ENCODE data around the gene PADI1.

PADI1 gene

DNA sequence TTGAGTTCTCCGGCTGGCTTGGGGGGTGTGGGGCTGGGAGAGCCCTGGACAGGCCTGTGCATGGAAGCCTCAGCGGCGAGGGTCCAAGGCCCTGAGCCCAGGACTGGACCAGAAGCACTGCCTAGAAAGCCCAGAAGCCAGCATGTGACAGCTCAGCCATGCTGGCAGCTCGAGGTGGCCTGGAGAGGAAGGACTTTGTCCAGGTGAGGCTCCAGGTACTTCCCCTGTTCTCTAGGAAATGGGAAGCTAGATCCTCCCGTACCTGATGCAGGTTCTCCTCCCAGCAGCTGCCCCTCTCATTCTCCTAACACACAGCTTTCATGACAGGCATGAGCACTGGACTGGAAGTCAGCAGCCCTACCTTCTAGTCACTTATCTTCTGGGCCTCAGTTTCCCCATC, 50.4 kb downstream of the PADI1 start:
- Histone ChIP-seq H3K4me3 (ENCODE audit: low read length in 2 of 2) (no peak overlapping the region), H3K27me3 (ENCODE audit: control insufficient read depth in 2 of 2, insufficient read depth in 2 of 2, low read length in 2 of 2) (no peaks in the 10 kb centered on the region), H3K36me3 (ENCODE audit: control insufficient read depth in 2 of 2, insufficient read depth in 2 of 2, low read length in 2 of 2) (no peaks in the 10 kb centered on the region), H3K9ac (ENCODE audit: low read depth in 1 of 2, low read length in 2 of 2) (no peak overlapping the region), H3K27ac (ENCODE audit: low read depth in 2 of 2, low read length in 2 of 2) (no peak overlapping the region), H3K9me3 (ENCODE audit: control insufficient read depth in 2 of 2, low read length in 2 of 2) (no peaks in the 10 kb centered on the region), H3K4me1 (ENCODE audit: control insufficient read depth in 2 of 2, insufficient read depth in 2 of 2, low read length in 2 of 2) (peaks cover 6 to 24% of the 10 kb centered on the region in 2 donors)

DNA sequence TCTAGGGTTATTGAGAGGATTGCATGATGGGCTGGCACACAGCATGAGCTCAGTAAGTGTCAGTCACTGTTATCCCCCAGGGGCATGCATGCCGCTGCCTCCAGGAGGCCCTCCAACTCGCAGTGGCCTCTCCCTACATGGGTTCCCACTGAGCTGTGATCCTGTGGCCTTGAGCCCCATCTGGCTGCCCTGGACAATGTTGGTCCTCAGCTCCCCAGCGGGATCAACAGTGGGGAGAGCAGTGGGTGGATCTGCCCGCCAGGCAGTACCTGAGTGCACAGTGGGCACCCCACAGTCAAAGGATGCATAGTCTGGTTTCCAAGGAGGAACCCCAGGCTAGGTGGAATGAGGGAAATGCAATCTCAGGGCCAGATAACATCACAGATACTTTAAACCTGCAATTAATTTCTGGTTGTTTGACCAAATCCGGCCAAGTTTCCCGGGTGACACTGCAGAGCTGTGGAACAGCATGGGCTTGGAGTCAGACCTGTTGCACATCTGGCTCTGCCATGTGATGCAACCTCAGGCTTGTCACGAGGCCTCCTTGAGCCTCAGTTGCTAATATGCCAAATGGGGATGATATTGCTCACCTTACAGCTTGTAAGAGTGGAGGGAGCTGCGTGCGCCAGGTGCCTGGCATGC, 53.3 kb downstream of the PADI1 start:
- Histone ChIP-seq H3K9ac (ENCODE audit: low read depth in 1 of 2, low read length in 2 of 2) (no peak overlapping the region), H3K27ac (ENCODE audit: low read depth in 2 of 2, low read length in 2 of 2) (peak overlapping the region in 1 of 2 donors; percentile 35), H3K4me1 (ENCODE audit: control insufficient read depth in 2 of 2, insufficient read depth in 2 of 2, low read length in 2 of 2) (peaks cover 0 to 10% of the 10 kb centered on the region in 2 donors), H3K27me3 (ENCODE audit: control insufficient read depth in 2 of 2, insufficient read depth in 2 of 2, low read length in 2 of 2) (no peaks in the 10 kb centered on the region), H3K9me3 (ENCODE audit: control insufficient read depth in 2 of 2, low read length in 2 of 2) (no peaks in the 10 kb centered on the region), H3K36me3 (ENCODE audit: control insufficient read depth in 2 of 2, insufficient read depth in 2 of 2, low read length in 2 of 2) (no peaks in the 10 kb centered on the region), H3K4me3 (ENCODE audit: low read length in 2 of 2) (no peak overlapping the region)

DNA sequence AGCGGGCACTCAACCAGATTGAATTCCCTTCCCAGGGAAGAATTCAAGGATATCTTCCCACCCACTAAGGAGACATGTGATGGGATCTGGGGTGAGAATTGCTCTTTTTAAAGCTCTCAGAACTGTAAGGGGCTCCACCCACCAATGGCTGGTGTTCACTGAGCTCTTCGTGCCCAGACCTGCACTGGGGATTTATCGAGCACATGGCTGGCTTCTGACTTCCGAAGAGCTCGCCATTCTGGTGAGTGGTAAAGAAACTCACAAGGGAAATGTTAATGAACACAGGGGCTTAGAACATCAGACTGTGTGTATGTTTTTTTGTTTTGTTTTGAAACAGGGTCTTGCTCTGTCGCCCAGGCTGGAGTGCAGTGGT, 53.8 kb downstream of the PADI1 start:
- no peaks in the 10 kb centered on the region for H3K36me3 ChIP-seq (ENCODE audit: control insufficient read depth in 2 of 2, insufficient read depth in 2 of 2, low read length in 2 of 2)
- H3K4me1 ChIP-seq (ENCODE audit: control insufficient read depth in 2 of 2, insufficient read depth in 2 of 2, low read length in 2 of 2): peaks cover 0 to 10% of the 10 kb centered on the region in 2 donors
- no peaks in the 10 kb centered on the region for H3K27me3 ChIP-seq (ENCODE audit: control insufficient read depth in 2 of 2, insufficient read depth in 2 of 2, low read length in 2 of 2)
- H3K9ac ChIP-seq (ENCODE audit: low read depth in 1 of 2, low read length in 2 of 2): no peak overlapping the region
- peak overlapping the region in 1 of 2 donors; percentile 35 for H3K27ac ChIP-seq (ENCODE audit: low read depth in 2 of 2, low read length in 2 of 2)
- H3K9me3 ChIP-seq (ENCODE audit: control insufficient read depth in 2 of 2, low read length in 2 of 2): no peaks in the 10 kb centered on the region
- H3K4me3 ChIP-seq (ENCODE audit: low read length in 2 of 2): no peak overlapping the region

- H3K9me3 ChIP-seq (ENCODE audit: control insufficient read depth in 2 of 2, low read length in 2 of 2): no peaks in the 10 kb centered on the region
- H3K27me3 ChIP-seq (ENCODE audit: control insufficient read depth in 2 of 2, insufficient read depth in 2 of 2, low read length in 2 of 2): no peaks in the 10 kb centered on the region
- H3K9ac ChIP-seq (ENCODE audit: low read depth in 1 of 2, low read length in 2 of 2): no peak overlapping the region
- no peak overlapping the region for H3K27ac ChIP-seq (ENCODE audit: low read depth in 2 of 2, low read length in 2 of 2)
- H3K4me3 ChIP-seq (ENCODE audit: low read length in 2 of 2): no peak overlapping the region
- no peaks in the 10 kb centered on the region for H3K36me3 ChIP-seq (ENCODE audit: control insufficient read depth in 2 of 2, insufficient read depth in 2 of 2, low read length in 2 of 2)
- peaks cover 0 to 10% of the 10 kb centered on the region in 2 donors for H3K4me1 ChIP-seq (ENCODE audit: control insufficient read depth in 2 of 2, insufficient read depth in 2 of 2, low read length in 2 of 2)
Observed at GRCh38 chr1:17259233-17259873, 54.4 kb downstream of the PADI1 start.

DNA sequence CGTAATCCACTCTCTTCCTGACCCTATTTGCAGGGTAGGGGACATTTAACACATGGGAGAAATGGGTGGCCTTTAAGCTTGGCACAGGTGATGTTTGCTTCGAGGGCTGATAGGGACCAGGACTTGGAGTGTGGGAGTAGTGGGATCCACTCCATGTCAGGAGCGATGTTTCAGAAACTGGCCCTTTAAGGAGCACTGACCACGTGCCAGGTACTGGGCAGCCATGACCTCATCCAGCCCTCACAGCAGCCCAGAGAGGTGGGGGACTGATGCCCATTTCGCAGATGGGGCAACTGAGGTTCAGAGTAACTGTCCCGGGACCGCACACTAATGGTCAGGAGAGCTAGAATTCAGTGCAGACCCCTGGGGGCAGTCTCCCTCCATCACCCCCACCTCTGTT, 55.3 kb downstream of the PADI1 start:
- Histone ChIP-seq H3K27me3 (ENCODE audit: control insufficient read depth in 2 of 2, insufficient read depth in 2 of 2, low read length in 2 of 2) (no peaks in the 10 kb centered on the region), H3K4me1 (ENCODE audit: control insufficient read depth in 2 of 2, insufficient read depth in 2 of 2, low read length in 2 of 2) (peaks cover 0 to 5% of the 10 kb centered on the region in 2 donors), H3K9ac (ENCODE audit: low read depth in 1 of 2, low read length in 2 of 2) (no peak overlapping the region), H3K36me3 (ENCODE audit: control insufficient read depth in 2 of 2, insufficient read depth in 2 of 2, low read length in 2 of 2) (no peaks in the 10 kb centered on the region), H3K9me3 (ENCODE audit: control insufficient read depth in 2 of 2, low read length in 2 of 2) (no peaks in the 10 kb centered on the region), H3K4me3 (ENCODE audit: low read length in 2 of 2) (no peak overlapping the region), H3K27ac (ENCODE audit: low read depth in 2 of 2, low read length in 2 of 2) (no peak overlapping the region)

- H3K4me3 ChIP-seq (ENCODE audit: low read length in 2 of 2): no peak overlapping the region
- no peak overlapping the region for H3K9ac ChIP-seq (ENCODE audit: low read depth in 1 of 2, low read length in 2 of 2)
- no peaks in the 10 kb centered on the region for H3K9me3 ChIP-seq (ENCODE audit: control insufficient read depth in 2 of 2, low read length in 2 of 2)
- H3K27ac ChIP-seq (ENCODE audit: low read depth in 2 of 2, low read length in 2 of 2): no peak overlapping the region
- no peaks in the 10 kb centered on the region for H3K27me3 ChIP-seq (ENCODE audit: control insufficient read depth in 2 of 2, insufficient read depth in 2 of 2, low read length in 2 of 2)
- H3K4me1 ChIP-seq (ENCODE audit: control insufficient read depth in 2 of 2, insufficient read depth in 2 of 2, low read length in 2 of 2): peaks cover 0 to under 1% of the 10 kb centered on the region in 2 donors
- H3K36me3 ChIP-seq (ENCODE audit: control insufficient read depth in 2 of 2, insufficient read depth in 2 of 2, low read length in 2 of 2): no peaks in the 10 kb centered on the region
Observed at GRCh38 chr1:17260738-17261137, 55.8 kb downstream of the PADI1 start.

- no peaks in the 10 kb centered on the region for H3K4me1 ChIP-seq (ENCODE audit: control insufficient read depth in 2 of 2, insufficient read depth in 2 of 2, low read length in 2 of 2)
- no peaks in the 10 kb centered on the region for H3K27me3 ChIP-seq (ENCODE audit: control insufficient read depth in 2 of 2, insufficient read depth in 2 of 2, low read length in 2 of 2)
- no peaks in the 10 kb centered on the region for H3K36me3 ChIP-seq (ENCODE audit: control insufficient read depth in 2 of 2, insufficient read depth in 2 of 2, low read length in 2 of 2)
- H3K9ac ChIP-seq (ENCODE audit: low read depth in 1 of 2, low read length in 2 of 2): no peak overlapping the region
- H3K27ac ChIP-seq (ENCODE audit: low read depth in 2 of 2, low read length in 2 of 2): no peak overlapping the region
- no peak overlapping the region for H3K4me3 ChIP-seq (ENCODE audit: low read length in 2 of 2)
- H3K9me3 ChIP-seq (ENCODE audit: control insufficient read depth in 2 of 2, low read length in 2 of 2): no peaks in the 10 kb centered on the region
Observed at GRCh38 chr1:17263936-17264335, 59.0 kb downstream of the PADI1 start.

- Histone ChIP-seq H3K9me3 (ENCODE audit: control insufficient read depth in 2 of 2, low read length in 2 of 2) (no peaks in the 10 kb centered on the region), H3K27me3 (ENCODE audit: control insufficient read depth in 2 of 2, insufficient read depth in 2 of 2, low read length in 2 of 2) (no peaks in the 10 kb centered on the region), H3K9ac (ENCODE audit: low read depth in 1 of 2, low read length in 2 of 2) (no peak overlapping the region), H3K4me1 (ENCODE audit: control insufficient read depth in 2 of 2, insufficient read depth in 2 of 2, low read length in 2 of 2) (no peaks in the 10 kb centered on the region), H3K4me3 (ENCODE audit: low read length in 2 of 2) (no peak overlapping the region), H3K36me3 (ENCODE audit: control insufficient read depth in 2 of 2, insufficient read depth in 2 of 2, low read length in 2 of 2) (no peaks in the 10 kb centered on the region), H3K27ac (ENCODE audit: low read depth in 2 of 2, low read length in 2 of 2) (no peak overlapping the region)
Observed at GRCh38 chr1:17264470-17264869, 59.5 kb downstream of the PADI1 start.

DNA sequence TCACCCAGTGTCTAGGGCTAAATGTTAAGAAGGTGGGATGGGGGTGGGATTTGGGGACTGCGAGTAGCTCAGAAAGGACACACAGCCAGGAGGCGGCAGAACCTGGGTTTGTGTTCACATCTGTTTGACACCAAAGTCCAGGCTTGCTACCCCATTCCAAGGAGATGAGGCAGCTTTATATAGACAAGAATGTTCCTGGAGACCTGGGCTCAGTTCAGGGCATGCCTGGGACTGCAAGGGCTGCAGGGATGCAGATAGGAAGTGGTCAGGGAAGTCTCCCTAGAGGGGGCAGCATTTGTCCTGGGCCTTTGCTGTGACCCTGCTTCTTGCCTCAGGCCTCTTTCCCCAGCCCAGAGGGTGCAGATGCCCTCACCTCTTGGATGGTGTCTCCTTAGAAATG, 60.2 kb downstream of the PADI1 start:
- no peak overlapping the region for H3K9ac ChIP-seq (ENCODE audit: low read depth in 1 of 2, low read length in 2 of 2)
- H3K4me3 ChIP-seq (ENCODE audit: low read length in 2 of 2): no peak overlapping the region
- no peaks in the 10 kb centered on the region for H3K9me3 ChIP-seq (ENCODE audit: control insufficient read depth in 2 of 2, low read length in 2 of 2)
- H3K4me1 ChIP-seq (ENCODE audit: control insufficient read depth in 2 of 2, insufficient read depth in 2 of 2, low read length in 2 of 2): no peaks in the 10 kb centered on the region
- no peaks in the 10 kb centered on the region for H3K27me3 ChIP-seq (ENCODE audit: control insufficient read depth in 2 of 2, insufficient read depth in 2 of 2, low read length in 2 of 2)
- no peak overlapping the region for H3K27ac ChIP-seq (ENCODE audit: low read depth in 2 of 2, low read length in 2 of 2)
- no peaks in the 10 kb centered on the region for H3K36me3 ChIP-seq (ENCODE audit: control insufficient read depth in 2 of 2, insufficient read depth in 2 of 2, low read length in 2 of 2)

GRCh38 chr1:17265950-17266349, 61.0 kb downstream of the PADI1 start:
- Histone ChIP-seq H3K9me3 (ENCODE audit: control insufficient read depth in 2 of 2, low read length in 2 of 2) (no peaks in the 10 kb centered on the region), H3K9ac (ENCODE audit: low read depth in 1 of 2, low read length in 2 of 2) (no peak overlapping the region), H3K4me3 (ENCODE audit: low read length in 2 of 2) (no peak overlapping the region), H3K27me3 (ENCODE audit: control insufficient read depth in 2 of 2, insufficient read depth in 2 of 2, low read length in 2 of 2) (no peaks in the 10 kb centered on the region), H3K4me1 (ENCODE audit: control insufficient read depth in 2 of 2, insufficient read depth in 2 of 2, low read length in 2 of 2) (no peaks in the 10 kb centered on the region), H3K36me3 (ENCODE audit: control insufficient read depth in 2 of 2, insufficient read depth in 2 of 2, low read length in 2 of 2) (no peaks in the 10 kb centered on the region), H3K27ac (ENCODE audit: low read depth in 2 of 2, low read length in 2 of 2) (no peak overlapping the region)
